ENCODE measurements around the gene C2orf74. TPM values are rescaled to one million over a fixed set of nuclear protein-coding genes. Genes with fewer than 3 reads are reported as not detected.
"Not testable (repeated sequence)": the region's sequence is repeated elsewhere in the genome, so short reads cannot be mapped to it uniquely, and the experiment has no call there.

The C2orf74 gene
- polyA plus RNA-seq, 3 donors, result 3.0 to 18.2 (median 12.0) TPM

DNA sequence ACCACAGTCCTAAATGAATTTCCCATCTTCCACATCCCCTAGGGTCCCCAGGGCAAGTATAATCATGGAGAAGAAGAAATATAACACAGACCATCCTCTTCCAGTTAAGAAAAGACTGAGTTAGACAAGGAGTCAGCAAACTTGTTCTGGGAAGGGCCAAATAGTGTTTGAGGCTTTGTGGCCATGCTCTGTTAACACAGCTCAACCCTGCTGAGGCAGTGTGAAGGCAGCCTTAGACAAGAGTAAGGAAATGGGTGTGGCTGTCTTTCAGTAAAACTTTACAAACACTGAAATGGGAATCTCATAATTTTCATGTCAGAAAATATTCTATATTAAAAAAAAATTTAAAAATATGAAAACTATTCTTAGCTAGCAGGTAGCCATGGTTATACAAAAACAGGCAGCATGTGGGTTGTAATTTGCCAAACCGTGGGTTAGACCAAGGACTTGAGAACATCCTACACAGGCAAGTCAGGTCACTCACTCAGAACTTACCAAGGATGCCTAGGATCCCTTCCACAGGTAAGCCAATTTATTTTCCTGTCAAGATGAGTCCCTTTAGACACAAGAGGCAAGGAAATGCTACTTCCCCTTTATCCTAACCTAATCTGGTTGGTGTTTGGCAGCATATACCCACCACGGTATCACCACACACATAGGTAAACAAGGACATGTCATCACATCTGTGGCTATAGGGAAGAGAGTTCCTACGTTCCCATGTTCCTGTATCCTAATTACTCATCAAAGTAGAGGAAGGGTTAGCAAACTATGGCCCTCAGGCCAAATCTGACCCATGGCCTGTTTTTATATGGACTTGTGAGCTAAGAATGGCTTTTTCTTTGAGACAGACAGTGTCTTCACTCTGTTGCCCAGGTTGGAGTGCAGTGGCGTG lies 31.9 kb downstream of the C2orf74 start:
- TF ChIP-seq, protein P1, sequence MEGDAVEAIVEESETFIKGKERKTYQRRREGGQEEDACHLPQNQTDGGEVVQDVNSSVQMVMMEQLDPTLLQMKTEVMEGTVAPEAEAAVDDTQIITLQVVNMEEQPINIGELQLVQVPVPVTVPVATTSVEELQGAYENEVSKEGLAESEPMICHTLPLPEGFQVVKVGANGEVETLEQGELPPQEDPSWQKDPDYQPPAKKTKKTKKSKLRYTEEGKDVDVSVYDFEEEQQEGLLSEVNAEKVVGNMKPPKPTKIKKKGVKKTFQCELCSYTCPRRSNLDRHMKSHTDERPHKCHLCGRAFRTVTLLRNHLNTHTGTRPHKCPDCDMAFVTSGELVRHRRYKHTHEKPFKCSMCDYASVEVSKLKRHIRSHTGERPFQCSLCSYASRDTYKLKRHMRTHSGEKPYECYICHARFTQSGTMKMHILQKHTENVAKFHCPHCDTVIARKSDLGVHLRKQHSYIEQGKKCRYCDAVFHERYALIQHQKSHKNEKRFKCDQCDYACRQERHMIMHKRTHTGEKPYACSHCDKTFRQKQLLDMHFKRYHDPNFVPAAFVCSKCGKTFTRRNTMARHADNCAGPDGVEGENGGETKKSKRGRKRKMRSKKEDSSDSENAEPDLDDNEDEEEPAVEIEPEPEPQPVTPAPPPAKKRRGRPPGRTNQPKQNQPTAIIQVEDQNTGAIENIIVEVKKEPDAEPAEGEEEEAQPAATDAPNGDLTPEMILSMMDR (IDR thresholded peaks at IDR 0.05), result no peak
- H3K36me3 ChIP-seq (replicated peaks in 1 of 2; ENCODE audit: control insufficient read depth in 1 of 2, insufficient read depth in 2 of 2, low read length in 2 of 2), result peaks cover 42 to 74% of the 10 kb centered on the region in 2 donors
- H3K36me3 Mint-ChIP-seq, result peaks cover 36 to 56% of the 10 kb centered on the region in 2 donors
- no peaks in the 10 kb centered on the region for H3K4me1 Mint-ChIP-seq
- no peaks in the 10 kb centered on the region for H3K27me3 ChIP-seq (ENCODE audit: control insufficient read depth in 2 of 2, insufficient read depth in 2 of 2, low read length in 2 of 2)
- H3K9ac ChIP-seq (ENCODE audit: insufficient read depth, low read length, poor library complexity, severe bottlenecking), result no peak overlapping the region
- 100% methylated on average over 1 of the region's 4 CpGs for whole genome bisulfite sequencing (ENCODE audit: insufficient coverage)
- peak overlapping the region in 2 of 7 donors; percentile 35 to 80 for H3K27ac Mint-ChIP-seq
- no peaks in the 10 kb centered on the region for H3K79me2 ChIP-seq (ENCODE audit: insufficient read depth, low read length)
- H3K4me3 ChIP-seq (replicated peaks in 1 of 3; ENCODE audit: low read depth in 2 of 3, low read length in 3 of 3), result no peak overlapping the region
- H3K27me3 Mint-ChIP-seq (ENCODE audit: low read depth in 3 of 3), result no peaks in the 10 kb centered on the region
- no peak overlapping the region for H2AFZ ChIP-seq (ENCODE audit: insufficient read depth, low read depth, low read length, poor library complexity, severe bottlenecking)
- no peak overlapping the region for H3K4me2 ChIP-seq (replicated peaks; ENCODE audit: extremely low read depth, low read length, poor library complexity, severe bottlenecking)
- DNase-seq, result no peak
- no peaks in the 10 kb centered on the region for H3K4me1 ChIP-seq (ENCODE audit: control insufficient read depth in 1 of 2, insufficient read depth in 2 of 2, low read length in 2 of 2)
- intact Hi-C loops (cut with micrococcal nuclease), result no loop called here
- H3K9me3 ChIP-seq (replicated peaks in 1 of 2; ENCODE audit: control insufficient read depth in 1 of 2, insufficient read depth in 1 of 2, low read length in 2 of 2), result no peaks in the 10 kb centered on the region
- no peaks in the 10 kb centered on the region for H4K20me1 ChIP-seq (ENCODE audit: insufficient read depth, low read length)
- H3K27ac ChIP-seq (ENCODE audit: low read depth in 1 of 2, low read length in 2 of 2), result peak overlapping the region in 1 of 2 donors; percentile 2
- no peaks in the 10 kb centered on the region for H3K9me3 Mint-ChIP-seq
- H3K4me3 Mint-ChIP-seq, result no peak overlapping the region

DNA sequence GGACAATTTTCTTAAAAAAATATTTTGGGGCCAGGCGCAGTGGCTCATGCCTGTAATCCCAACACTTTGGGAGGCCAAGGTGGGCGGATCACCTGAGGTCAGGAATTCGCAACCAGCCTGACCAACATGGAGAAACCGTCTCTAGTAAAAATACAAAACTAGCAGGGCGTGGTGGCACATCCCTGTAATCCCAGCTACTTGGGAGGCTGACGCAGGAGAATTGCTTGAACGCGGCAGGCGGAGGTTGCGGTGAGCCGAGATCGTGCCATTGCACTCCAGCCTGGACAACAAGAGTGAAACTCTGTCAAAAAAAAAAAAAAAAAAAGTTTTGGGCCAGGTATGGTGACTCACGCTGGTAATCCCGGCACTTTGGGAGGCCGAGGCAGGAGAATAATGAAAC lies 32.7 kb downstream of the C2orf74 start:
- H3K4me2 ChIP-seq (replicated peaks; ENCODE audit: extremely low read depth, low read length, poor library complexity, severe bottlenecking); intact Hi-C loops (cut with micrococcal nuclease); H3K9me3 ChIP-seq (replicated peaks in 1 of 2; ENCODE audit: control insufficient read depth in 1 of 2, insufficient read depth in 1 of 2, low read length in 2 of 2); H3K4me3 Mint-ChIP-seq; H2AFZ ChIP-seq (ENCODE audit: insufficient read depth, low read depth, low read length, poor library complexity, severe bottlenecking); H3K4me1 ChIP-seq (ENCODE audit: control insufficient read depth in 1 of 2, insufficient read depth in 2 of 2, low read length in 2 of 2); DNase-seq; H3K27me3 Mint-ChIP-seq (ENCODE audit: low read depth in 3 of 3); H3K27me3 ChIP-seq (ENCODE audit: control insufficient read depth in 2 of 2, insufficient read depth in 2 of 2, low read length in 2 of 2); H3K9ac ChIP-seq (ENCODE audit: insufficient read depth, low read length, poor library complexity, severe bottlenecking); H3K79me2 ChIP-seq (ENCODE audit: insufficient read depth, low read length); H3K4me1 Mint-ChIP-seq; H3K4me3 ChIP-seq (replicated peaks in 1 of 3; ENCODE audit: low read depth in 2 of 3, low read length in 3 of 3); H4K20me1 ChIP-seq (ENCODE audit: insufficient read depth, low read length); H3K9me3 Mint-ChIP-seq: not testable (repeated sequence)
- WGBS (ENCODE audit: insufficient coverage), result 89% methylated on average over 12 of the region's 15 CpGs
- Mint-ChIP-seq H3K27ac (peak overlapping the region in 1 of 7 donors; percentile 80), H3K36me3 (peaks cover 36 to 55% of the 10 kb centered on the region in 2 donors)
- Histone ChIP-seq H3K36me3 (replicated peaks in 1 of 2; ENCODE audit: control insufficient read depth in 1 of 2, insufficient read depth in 2 of 2, low read length in 2 of 2) (peaks cover 36 to 74% of the 10 kb centered on the region in 2 donors), H3K27ac (ENCODE audit: low read depth in 1 of 2, low read length in 2 of 2) (peak overlapping the region in 1 of 2 donors; percentile 2)
